Smooth muscle cell (in vitro differentiated cells): ENCODE results near the gene APOBEC3G. TPM values are rescaled to one million over a fixed set of nuclear protein-coding genes. Genes with fewer than 3 reads are reported as not detected.
"Not testable (repeated sequence)": the region's sequence is repeated elsewhere in the genome, so short reads cannot be mapped to it uniquely, and the experiment has no call there.

Experiments
- DNase-seq: peaks from one replicate; lab custom pipeline; 2025; ENCODE audit not compliant: unreplicated experiment; lab: John Stamatoyannopoulos, UW
- H2AFZ ChIP-seq: fragments of 200-600 bp; sonication (generic); 2 replicates; pipeline ENCODE4 v1.6.0; 2016; ENCODE audit warnings: antibody characterized with exemption, low read depth, mild to moderate bottlenecking
- H3F3A ChIP-seq: fragments of 200-600 bp; sonication (generic); 2 replicates; pipeline ENCODE4 v1.6.0; 2017; ENCODE audit warnings: antibody characterized with exemption, low read depth
- H3K27ac ChIP-seq: fragments of 200-600 bp; sonication (generic); 2 replicates; pipeline ENCODE4 v1.5.1; 2016; ENCODE audit warnings: low read depth, mild to moderate bottlenecking
- H3K27me3 ChIP-seq: fragments of 200-600 bp; sonication (generic); 2 replicates; pipeline ENCODE4 v1.6.1; 2016; ENCODE audit warnings: low read depth, mild to moderate bottlenecking
- H3K36me3 ChIP-seq: fragments of 200-600 bp; sonication (generic); 2 replicates; pipeline ENCODE4 v1.5.1; 2016; ENCODE audit warnings: low read depth
- H3K4me1 ChIP-seq: fragments of 200-600 bp; sonication (generic); 2 replicates; pipeline ENCODE4 v1.5.1; 2016; ENCODE audit warnings: low read depth
- H3K4me2 ChIP-seq: fragments of 200-600 bp; sonication (generic); 2 replicates; pipeline ENCODE4 v1.6.0; 2016; ENCODE audit warnings: mild to moderate bottlenecking
- H3K4me3 ChIP-seq: fragments of 200-600 bp; sonication (generic); 2 replicates; pipeline ENCODE4 v1.5.1; 2016; ENCODE audit warnings: mild to moderate bottlenecking
- H3K79me2 ChIP-seq: fragments of 200-600 bp; sonication (generic); 2 replicates; pipeline ENCODE4 v1.6.0; 2016; ENCODE audit warnings: low read depth, mild to moderate bottlenecking
- H3K9ac ChIP-seq: fragments of 200-600 bp; sonication (generic); 2 replicates; pipeline ENCODE4 v1.6.0; 2016; ENCODE audit warnings: low read depth
- H3K9me3 ChIP-seq: fragments of 200-600 bp; sonication (generic); replicated peaks from 2 replicates; pipeline ENCODE4 v1.5.1; 2016; ENCODE audit warnings: low read depth
- H4K20me1 ChIP-seq: fragments of 200-600 bp; sonication (generic); 2 replicates; pipeline ENCODE4 v1.6.0; 2016; ENCODE audit warnings: low read depth
- CTCF ChIP-seq: fragments of 200-600 bp; sonication (generic); IDR thresholded peaks from 2 replicates; pipeline ENCODE4 v1.5.1; 2017; ENCODE audit warnings: borderline replicate concordance, mild to moderate bottlenecking, antibody characterized with exemption; ENCODE audit not compliant: insufficient read depth, poor library complexity, severe bottlenecking
- whole genome bisulfite sequencing: methylation state at CpG from one replicate; pipeline ENCODE4 v1.1.7; 2016; ENCODE audit warnings: low lambda C conversion rate; 5-methylcytosine and 5-hydroxymethylcytosine counted together
- polyA plus RNA-seq: library from polyadenylated mRNA; unstranded; fragments of >200 nt; fragmentation: Nextera tagmentation; extraction: Ambion mirVana; gene quantifications from 2 replicates; pipeline ENCODE4 v1.2.1, GENCODE V29; 2016
- total RNA-seq: library from RNA; depleted of rRNA; stranded (reverse); fragments of >200 nt; gene quantifications from 2 replicates; pipeline ENCODE4 v1.2.3, GENCODE V29; 2014

APOBEC3G gene
- total and polyA plus RNA-seq, 2 experiments from 2014 or later, result 2.9 to 10.3 TPM

DNA sequence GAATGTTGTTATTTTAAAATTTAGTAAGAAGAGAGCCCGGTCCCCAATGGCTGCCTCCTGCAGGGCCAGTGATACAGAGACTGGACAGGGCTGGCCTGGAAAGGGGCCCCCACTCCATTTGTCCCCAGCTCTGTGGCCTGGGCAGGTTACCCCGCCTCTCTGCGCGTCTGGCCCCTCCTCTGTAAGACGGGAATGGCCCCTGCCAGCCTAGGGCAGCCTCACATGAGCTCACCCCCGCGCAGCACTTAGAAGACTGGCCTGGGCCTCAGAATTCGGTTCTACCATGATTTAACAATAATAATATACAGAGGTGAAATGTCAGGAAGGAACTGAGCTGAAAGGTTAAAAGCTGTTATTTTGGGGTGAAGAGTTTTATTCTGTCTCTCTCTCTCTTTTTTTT lies 1.3 kb downstream of the APOBEC3G start:
- H3F3A ChIP-seq, result no peaks in the 10 kb centered on the region
- H3K4me1 ChIP-seq, result no peaks in the 10 kb centered on the region
- no peak for TF ChIP-seq CTCF
- no peak overlapping the region for H3K27ac ChIP-seq
- WGBS, result 90% methylated on average over 8 of the region's 8 CpGs
- no peak for DNase-seq
- no peak overlapping the region for H2AFZ ChIP-seq
- H3K9me3 ChIP-seq, result no peaks in the 10 kb centered on the region
- no peaks in the 10 kb centered on the region for H3K27me3 ChIP-seq
- no peak overlapping the region for H3K4me2 ChIP-seq
- no peak overlapping the region for H3K4me3 ChIP-seq
- no peaks in the 10 kb centered on the region for H3K79me2 ChIP-seq
- H3K9ac ChIP-seq, result no peak overlapping the region
- no peaks in the 10 kb centered on the region for H3K36me3 ChIP-seq
- no peaks in the 10 kb centered on the region for H4K20me1 ChIP-seq

GRCh38 chr22:39079054-39079637 lies 2.1 kb downstream of the APOBEC3G start:
- not testable (repeated sequence) for H3K9me3 ChIP-seq, H3F3A ChIP-seq, H4K20me1 ChIP-seq, H3K4me3 ChIP-seq, H3K4me2 ChIP-seq, H3K36me3 ChIP-seq, DNase-seq, H2AFZ ChIP-seq, H3K79me2 ChIP-seq, H3K9ac ChIP-seq, H3K4me1 ChIP-seq, H3K27me3 ChIP-seq, H3K27ac ChIP-seq
- WGBS, result 96% methylated on average over 24 of the region's 24 CpGs

GRCh38 chr22:39080052-39080762 lies 3.1 kb downstream of the APOBEC3G start:
- H3K27ac ChIP-seq, result no peak overlapping the region
- no peaks in the 10 kb centered on the region for H3K79me2 ChIP-seq
- no peaks in the 10 kb centered on the region for H3K36me3 ChIP-seq
- H2AFZ ChIP-seq, result no peak overlapping the region
- H4K20me1 ChIP-seq, result no peaks in the 10 kb centered on the region
- no peaks in the 10 kb centered on the region for H3K9me3 ChIP-seq
- H3K9ac ChIP-seq, result no peak overlapping the region
- no peaks in the 10 kb centered on the region for H3F3A ChIP-seq
- no peak overlapping the region for H3K4me2 ChIP-seq
- WGBS, result 92% methylated on average over 9 of the region's 9 CpGs
- no peak for DNase-seq
- H3K4me3 ChIP-seq, result no peak overlapping the region
- H3K4me1 ChIP-seq, result no peaks in the 10 kb centered on the region
- TF ChIP-seq CTCF, result no peak
- H3K27me3 ChIP-seq, result no peaks in the 10 kb centered on the region

DNA sequence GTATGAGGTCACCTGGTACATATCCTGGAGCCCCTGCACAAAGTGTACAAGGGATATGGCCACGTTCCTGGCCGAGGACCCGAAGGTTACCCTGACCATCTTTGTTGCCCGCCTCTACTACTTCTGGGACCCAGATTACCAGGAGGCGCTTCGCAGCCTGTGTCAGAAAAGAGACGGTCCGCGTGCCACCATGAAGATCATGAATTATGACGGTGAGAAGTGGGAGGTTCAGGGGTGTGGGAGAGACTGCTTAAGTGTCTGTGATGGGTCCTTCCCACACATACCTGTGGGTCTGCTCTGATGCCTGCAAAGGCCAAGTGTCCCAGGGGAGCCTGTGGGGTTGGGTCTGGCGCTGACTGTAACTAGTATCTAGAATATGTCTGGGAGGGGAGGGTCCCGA lies 3.9 kb downstream of the APOBEC3G start:
- Histone ChIP-seq H3K27me3 (no peaks in the 10 kb centered on the region), H3F3A (no peaks in the 10 kb centered on the region), H3K9me3 (no peaks in the 10 kb centered on the region), H3K4me2 (no peak overlapping the region), H3K4me3 (no peak overlapping the region), H3K4me1 (no peaks in the 10 kb centered on the region), H3K9ac (no peak overlapping the region), H3K27ac (no peak overlapping the region), H3K79me2 (no peaks in the 10 kb centered on the region), H2AFZ (no peak overlapping the region), H3K36me3 (no peaks in the 10 kb centered on the region), H4K20me1 (no peaks in the 10 kb centered on the region)
- DNase-seq, result no peak
- WGBS, result 96% methylated on average over 12 of the region's 12 CpGs
- TF ChIP-seq CTCF, result no peak
